ELF-1 (cell line): ENCODE results near the gene SGCD.

Source experiments
- DNase-seq: peaks from one replicate; pipeline ENCODE4 v3.0.0-alpha.2; 2016; ENCODE audit warnings: low read depth, low spot score

Gene SGCD

GRCh38 chr5:156400231-156400986 is 73.4 kb downstream of the SGCD start:
- no peak for DNase-seq

- no peak for DNase-seq
Measured at GRCh38 chr5:156401804-156402203, 74.8 kb downstream of the SGCD start.

GRCh38 chr5:156402387-156402921 is 75.5 kb downstream of the SGCD start:
- DNase-seq: peak; percentile 20

GRCh38 chr5:156405988-156406387 is 79.0 kb downstream of the SGCD start:
- no peak for DNase-seq

GRCh38 chr5:156407251-156407650 is 80.3 kb downstream of the SGCD start:
- DNase-seq: no peak

GRCh38 chr5:156409834-156410233 is 82.9 kb downstream of the SGCD start:
- no peak for DNase-seq

GRCh38 chr5:156411185-156411613 is 84.2 kb downstream of the SGCD start:
- DNase-seq: no peak

GRCh38 chr5:156411957-156412356 is 85.0 kb downstream of the SGCD start:
- DNase-seq: no peak

GRCh38 chr5:156414391-156414790 is 87.4 kb downstream of the SGCD start:
- no peak for DNase-seq

- DNase-seq: no peak
Measured at GRCh38 chr5:156419661-156420060, 92.7 kb downstream of the SGCD start.

- DNase-seq: no peak
Measured at GRCh38 chr5:156420665-156421064, 93.7 kb downstream of the SGCD start.

GRCh38 chr5:156421798-156422197 is 94.8 kb downstream of the SGCD start:
- DNase-seq: no peak

- no peak for DNase-seq
Measured at GRCh38 chr5:156423597-156423996, 96.6 kb downstream of the SGCD start.

GRCh38 chr5:156427315-156427714 is 100.4 kb downstream of the SGCD start:
- no peak for DNase-seq

- DNase-seq: peak; percentile 26
Measured at GRCh38 chr5:156431956-156432829, 105.2 kb downstream of the SGCD start.

GRCh38 chr5:156432830-156433105 is 105.8 kb downstream of the SGCD start:
- DNase-seq: peak; percentile 16

GRCh38 chr5:156434471-156434870 is 107.5 kb downstream of the SGCD start:
- no peak for DNase-seq

- DNase-seq: no peak
Measured at GRCh38 chr5:156435101-156435500, 108.1 kb downstream of the SGCD start.

- no peak for DNase-seq
Measured at GRCh38 chr5:156438076-156438475, 111.1 kb downstream of the SGCD start.

- DNase-seq: no peak
Measured at GRCh38 chr5:156444753-156445291, 117.9 kb downstream of the SGCD start.

GRCh38 chr5:156446526-156446925 is 119.6 kb downstream of the SGCD start:
- no peak for DNase-seq

GRCh38 chr5:156450778-156451177 is 123.8 kb downstream of the SGCD start:
- DNase-seq: no peak
